Stomach smooth muscle (tissue), 2 donors: ENCODE data around the gene KRT72.

Experiments used
- H3K27ac ChIP-seq: one replicate; pipeline ENCODE4 v1.7.0; 2013; ENCODE audit warnings: mild to moderate bottlenecking, low read length, inconsistent platforms
- H3K27me3 ChIP-seq, 2 donors: one replicate each; pipeline ENCODE4 v1.7.0; 2013; ENCODE audit warnings: low read length in 2 of 2; ENCODE audit not compliant: insufficient read depth in 2 of 2, control insufficient read depth in 1 of 2
- H3K36me3 ChIP-seq, 2 donors: one replicate each; pipeline ENCODE4 v1.7.0; 2013; ENCODE audit warnings: low read length in 2 of 2; ENCODE audit not compliant: control insufficient read depth in 2 of 2, insufficient read depth in 2 of 2
- H3K4me1 ChIP-seq: one replicate; pipeline ENCODE4 v1.7.0; 2013; ENCODE audit warnings: low read length; ENCODE audit not compliant: control insufficient read depth, insufficient read depth
- H3K4me3 ChIP-seq, 2 donors: one replicate each; pipeline ENCODE4 v1.7.0; 2013; ENCODE audit warnings: low read length in 2 of 2
- H3K9ac ChIP-seq, 2 donors: one replicate each; pipeline ENCODE4 v1.7.0; 2013; ENCODE audit warnings: low read length in 2 of 2, mild to moderate bottlenecking in 1 of 2
- H3K9me3 ChIP-seq, 2 donors: one replicate each; pipeline ENCODE4 v1.7.0; 2013; ENCODE audit warnings: low read length in 2 of 2; ENCODE audit not compliant: control insufficient read depth in 2 of 2
- donor health status: healthy.
- donor health status: Pancreatic carcinoma.

Gene KRT72

GRCh38 chr12:52630008-52630500 lies 28.8 kb upstream of the KRT72 start:
- no peaks in the 10 kb centered on the region for H3K27me3 ChIP-seq

GRCh38 chr12:52629281-52630007 lies 28.2 kb upstream of the KRT72 start:
- Histone ChIP-seq H3K4me1 (peaks cover 3% of the 10 kb centered on the region), H3K36me3 (no peaks in the 10 kb centered on the region), H3K27me3 (no peaks in the 10 kb centered on the region), H3K9ac (no peak overlapping the region), H3K4me3 (no peak overlapping the region), H3K27ac (no peak overlapping the region), H3K9me3 (no peaks in the 10 kb centered on the region)

More at GRCh38 chr12:52630008-52630500, 28.8 kb upstream of the KRT72 start:
- H3K4me1 ChIP-seq = peaks cover 4% of the 10 kb centered on the region
- no peaks in the 10 kb centered on the region for H3K36me3 ChIP-seq
- no peaks in the 10 kb centered on the region for H3K9me3 ChIP-seq
- no peak overlapping the region for H3K27ac ChIP-seq
- H3K4me3 ChIP-seq = no peak overlapping the region
- H3K9ac ChIP-seq = no peak overlapping the region

- Histone ChIP-seq H3K9ac (no peak overlapping the region), H3K9me3 (no peaks in the 10 kb centered on the region), H3K27me3 (no peaks in the 10 kb centered on the region), H3K4me3 (no peak overlapping the region), H3K36me3 (no peaks in the 10 kb centered on the region), H3K27ac (no peak overlapping the region), H3K4me1 (no peaks in the 10 kb centered on the region)
These were observed 27.6 kb upstream of the KRT72 start for GRCh38 chr12:52628841-52629240.

GRCh38 chr12:52628111-52628507 lies 26.8 kb upstream of the KRT72 start:
- H3K4me3 ChIP-seq = no peak overlapping the region
- H3K27me3 ChIP-seq = no peaks in the 10 kb centered on the region
- no peak overlapping the region for H3K9ac ChIP-seq
- H3K4me1 ChIP-seq = no peaks in the 10 kb centered on the region
- H3K36me3 ChIP-seq = no peaks in the 10 kb centered on the region
- no peaks in the 10 kb centered on the region for H3K9me3 ChIP-seq
- H3K27ac ChIP-seq = no peak overlapping the region

GRCh38 chr12:52627395-52628110 lies 26.3 kb upstream of the KRT72 start:
- H3K9ac ChIP-seq = no peak overlapping the region
- H3K4me3 ChIP-seq = no peak overlapping the region
- H3K27ac ChIP-seq = no peak overlapping the region
- no peaks in the 10 kb centered on the region for H3K27me3 ChIP-seq
- no peaks in the 10 kb centered on the region for H3K36me3 ChIP-seq
- no peaks in the 10 kb centered on the region for H3K9me3 ChIP-seq
- H3K4me1 ChIP-seq = no peaks in the 10 kb centered on the region

GRCh38 chr12:52622349-52622748 lies 21.1 kb upstream of the KRT72 start:
- Histone ChIP-seq H3K9me3 (no peaks in the 10 kb centered on the region), H3K27ac (no peak overlapping the region), H3K4me1 (no peaks in the 10 kb centered on the region), H3K9ac (no peak overlapping the region), H3K4me3 (no peak overlapping the region), H3K36me3 (no peaks in the 10 kb centered on the region), H3K27me3 (no peaks in the 10 kb centered on the region)

- Histone ChIP-seq H3K27me3 (peaks cover 6 to 7% of the 10 kb centered on the region in 2 donors), H3K4me1 (no peaks in the 10 kb centered on the region), H3K4me3 (no peak overlapping the region), H3K9ac (no peak overlapping the region), H3K36me3 (no peaks in the 10 kb centered on the region), H3K9me3 (no peaks in the 10 kb centered on the region), H3K27ac (no peak overlapping the region)
These were observed 17.6 kb upstream of the KRT72 start for GRCh38 chr12:52618866-52619265.

- Histone ChIP-seq H3K27ac (no peak within 1 kb of the TSS), H3K27me3 (peaks cover 9 to 10% of the 10 kb centered on the region in 2 donors), H3K4me1 (no peaks in the 10 kb centered on the region), H3K36me3 (no peaks in the 10 kb centered on the region), H3K4me3 (no peak within 1 kb of the TSS), H3K9me3 (no peaks in the 10 kb centered on the region), H3K9ac (no peak within 1 kb of the TSS)
These were observed 17.0 kb upstream of the KRT72 start, which contains the start of gene KRT73 for GRCh38 chr12:52618216-52618615. Gene KRT73, minus strand, starts transcription at chr12:52618559. Its CDS starts 35 bp downstream, at chr12:52618524.

GRCh38 chr12:52617403-52617785 lies 16.1 kb upstream of the KRT72 start:
- Histone ChIP-seq H3K36me3 (no peaks in the 10 kb centered on the region), H3K9ac (no peak overlapping the region), H3K9me3 (no peaks in the 10 kb centered on the region), H3K4me1 (no peaks in the 10 kb centered on the region), H3K27ac (no peak overlapping the region), H3K27me3 (peaks cover 10 to 11% of the 10 kb centered on the region in 2 donors), H3K4me3 (no peak overlapping the region)

GRCh38 chr12:52616680-52617402 lies 15.6 kb upstream of the KRT72 start:
- Histone ChIP-seq H3K9me3 (no peaks in the 10 kb centered on the region), H3K27ac (no peak overlapping the region), H3K4me3 (no peak overlapping the region), H3K9ac (no peak overlapping the region), H3K36me3 (no peaks in the 10 kb centered on the region), H3K27me3 (peaks cover 10 to 11% of the 10 kb centered on the region in 2 donors), H3K4me1 (no peaks in the 10 kb centered on the region)
